ENCODE data around the gene KCNQ4.

Gene KCNQ4

GRCh38 chr1:40766560-40766959 lies 17.0 kb upstream of the KCNQ4 start:
- Histone ChIP-seq H3K4me2 (ENCODE audit: low read length) (no peak overlapping the region), H3K36me3 (ENCODE audit: control insufficient read depth, low read length) (peaks cover 82% of the 10 kb centered on the region), H4K20me1 (ENCODE audit: control insufficient read depth, insufficient read depth, low read depth, low read length) (no peaks in the 10 kb centered on the region), H3K27ac (ENCODE audit: low read depth, low read length) (no peak overlapping the region), H3F3A (ENCODE audit: control insufficient read depth, insufficient read depth) (no peaks in the 10 kb centered on the region), H3K27me3 (ENCODE audit: control insufficient read depth, low read length) (no peaks in the 10 kb centered on the region), H3K9me2 (replicated peaks; ENCODE audit: control insufficient read depth, low read length) (no peaks in the 10 kb centered on the region), H3K79me2 (ENCODE audit: control insufficient read depth, low read length) (no peaks in the 10 kb centered on the region), H3K9me3 (ENCODE audit: control insufficient read depth, insufficient read depth, low read length) (no peaks in the 10 kb centered on the region), H3K4me1 (ENCODE audit: control insufficient read depth, low read length) (peaks cover 19% of the 10 kb centered on the region), H3K4me3 (ENCODE audit: low read length) (no peak overlapping the region)
- no peak for TF ChIP-seq CTCF (IDR thresholded peaks at IDR 0.05; ENCODE audit: low read depth, low read length, poor library complexity, severe bottlenecking)
- no peak for TF ChIP-seq EZH2phosphoT487 (IDR thresholded peaks at IDR 0.05; ENCODE audit: borderline replicate concordance, low read length)

- TF ChIP-seq EZH2phosphoT487 (IDR thresholded peaks at IDR 0.05; ENCODE audit: borderline replicate concordance, low read length) (no peak), CTCF (IDR thresholded peaks at IDR 0.05; ENCODE audit: low read depth, low read length, poor library complexity, severe bottlenecking) (no peak)
- no peak overlapping the region for H3K4me2 ChIP-seq (ENCODE audit: low read length)
- H3K4me3 ChIP-seq (ENCODE audit: low read length) = no peak overlapping the region
- H3K9me2 ChIP-seq (replicated peaks; ENCODE audit: control insufficient read depth, low read length) = no peaks in the 10 kb centered on the region
- H4K20me1 ChIP-seq (ENCODE audit: control insufficient read depth, insufficient read depth, low read depth, low read length) = no peaks in the 10 kb centered on the region
- H3K36me3 ChIP-seq (ENCODE audit: control insufficient read depth, low read length) = peaks cover 69% of the 10 kb centered on the region
- H3K4me1 ChIP-seq (ENCODE audit: control insufficient read depth, low read length) = peaks cover 10% of the 10 kb centered on the region
- H3K27ac ChIP-seq (ENCODE audit: low read depth, low read length) = no peak overlapping the region
- no peaks in the 10 kb centered on the region for H3K27me3 ChIP-seq (ENCODE audit: control insufficient read depth, low read length)
- no peaks in the 10 kb centered on the region for H3K9me3 ChIP-seq (ENCODE audit: control insufficient read depth, insufficient read depth, low read length)
- 0 out of 2 replicates have a peak, but pooled peaks cover 4% of the 10 kb centered on the region for H3F3A ChIP-seq (ENCODE audit: control insufficient read depth, insufficient read depth)
- no peaks in the 10 kb centered on the region for H3K79me2 ChIP-seq (ENCODE audit: control insufficient read depth, low read length)
These were observed 15.2 kb upstream of the KCNQ4 start for GRCh38 chr1:40768146-40768990.

DNA sequence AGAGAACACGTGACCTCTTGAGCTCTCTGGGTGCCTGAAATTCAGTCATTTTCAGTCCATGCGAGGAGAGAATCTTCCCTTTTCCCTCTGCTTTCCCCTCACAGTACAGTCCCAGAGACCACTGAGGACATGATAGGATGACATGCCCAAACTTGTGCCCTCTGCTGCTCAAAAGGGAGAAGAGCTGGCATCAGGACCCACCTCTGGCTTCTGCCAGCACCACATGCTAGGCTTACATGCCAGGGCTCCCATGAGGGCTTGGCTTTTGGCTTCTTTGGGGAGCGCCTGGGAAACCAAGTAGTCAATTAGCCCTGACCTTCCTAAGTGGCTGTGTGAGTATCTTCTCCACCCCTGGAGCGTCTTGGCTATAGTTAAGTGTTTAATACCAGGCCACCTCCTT lies 13.8 kb upstream of the KCNQ4 start:
- Histone ChIP-seq H3K9me3 (ENCODE audit: control insufficient read depth, insufficient read depth, low read length) (no peaks in the 10 kb centered on the region), H3K4me3 (ENCODE audit: low read length) (no peak overlapping the region), H3F3A (ENCODE audit: control insufficient read depth, insufficient read depth) (0 out of 2 replicates have a peak, but pooled peaks cover 4% of the 10 kb centered on the region), H4K20me1 (ENCODE audit: control insufficient read depth, insufficient read depth, low read depth, low read length) (no peaks in the 10 kb centered on the region), H3K79me2 (ENCODE audit: control insufficient read depth, low read length) (no peaks in the 10 kb centered on the region), H3K4me2 (ENCODE audit: low read length) (no peak overlapping the region), H3K4me1 (ENCODE audit: control insufficient read depth, low read length) (no peaks in the 10 kb centered on the region), H3K36me3 (ENCODE audit: control insufficient read depth, low read length) (peaks cover 55% of the 10 kb centered on the region), H3K27me3 (ENCODE audit: control insufficient read depth, low read length) (no peaks in the 10 kb centered on the region), H3K9me2 (replicated peaks; ENCODE audit: control insufficient read depth, low read length) (no peaks in the 10 kb centered on the region), H3K27ac (ENCODE audit: low read depth, low read length) (no peak overlapping the region)
- TF ChIP-seq CTCF (IDR thresholded peaks at IDR 0.05; ENCODE audit: low read depth, low read length, poor library complexity, severe bottlenecking) = no peak
- no peak for TF ChIP-seq EZH2phosphoT487 (IDR thresholded peaks at IDR 0.05; ENCODE audit: borderline replicate concordance, low read length)

Data from DOHH2 (cell line).